Stimulated activated CD8-positive, alpha-beta memory T cell treated with anti-CD3 and anti-CD28 coated beads, Interleukin-12 subunit alpha, Interleukin-12 subunit beta, amount 100 ng/mL, for 24 hours (primary cell): Measurements from ENCODE around the gene MYO16.

Experiments
- DNase-seq: peaks from one replicate; pipeline ENCODE4 v3.0.0-alpha.2; 2020; ENCODE audit errors: extremely low read depth

Gene MYO16

GRCh38 chr13:109152311-109152820 lies 523.0 kb downstream of the MYO16 start:
- no peak for DNase-seq

DNA sequence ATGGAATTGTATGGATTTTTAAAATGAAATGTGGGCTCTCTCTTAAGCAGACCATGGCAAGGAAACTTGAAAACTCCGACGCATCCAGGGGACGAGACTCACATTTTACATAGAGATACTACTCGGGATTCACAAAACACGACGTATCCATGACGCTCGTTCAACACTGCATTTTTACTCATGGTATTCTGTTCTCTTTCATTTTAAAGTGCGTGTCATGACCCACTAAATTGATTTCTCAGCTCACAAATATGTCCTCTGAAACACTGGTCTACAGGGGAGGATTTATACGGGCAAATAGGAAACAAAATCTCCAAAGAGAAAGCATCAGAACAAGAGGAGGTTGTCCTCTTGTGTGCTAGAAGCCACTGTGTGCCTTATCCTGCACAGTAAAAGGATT lies 523.5 kb downstream of the MYO16 start:
- DNase-seq = no peak

- DNase-seq = no peak
Observed at GRCh38 chr13:109154146-109154545, 524.7 kb downstream of the MYO16 start.

- no peak for DNase-seq
Observed at GRCh38 chr13:109154546-109154945, 525.1 kb downstream of the MYO16 start.

DNA sequence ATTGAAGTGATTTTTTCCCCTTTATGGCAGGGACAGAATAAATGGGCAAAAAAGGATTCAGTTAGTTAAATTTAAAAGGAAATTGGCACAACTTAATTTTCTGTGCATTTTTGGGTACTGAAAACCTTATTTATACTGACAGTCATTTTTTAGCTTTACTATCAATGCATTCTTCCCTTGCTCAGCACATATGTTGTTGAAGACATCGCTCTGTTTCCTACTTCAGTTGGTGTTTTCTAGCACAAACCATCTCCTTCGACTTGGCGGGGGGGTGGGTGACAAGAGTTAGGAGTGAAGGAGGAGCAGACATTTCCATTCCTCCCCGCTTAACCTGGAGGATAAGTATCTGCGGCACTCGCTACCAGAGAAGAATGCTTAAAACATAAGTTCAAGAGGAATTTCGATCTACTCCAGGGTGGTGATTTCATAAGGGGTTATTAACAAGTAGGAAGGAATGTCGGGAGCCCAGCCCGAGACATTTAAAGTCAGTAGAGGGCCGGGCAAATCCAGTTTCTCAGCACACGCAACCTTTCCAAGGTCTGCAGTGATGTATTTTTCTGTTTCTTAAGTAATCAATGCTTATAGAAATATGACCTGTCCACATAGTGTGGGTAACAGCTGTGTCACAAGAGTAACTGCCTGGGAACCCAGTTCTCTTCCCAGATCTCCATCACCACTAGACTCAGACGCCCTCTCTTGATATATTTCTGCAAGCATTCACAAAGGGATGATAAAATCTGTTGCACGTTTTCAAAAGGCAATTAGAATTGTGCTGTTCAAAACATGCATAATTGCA lies 525.8 kb downstream of the MYO16 start:
- no peak for DNase-seq

DNA sequence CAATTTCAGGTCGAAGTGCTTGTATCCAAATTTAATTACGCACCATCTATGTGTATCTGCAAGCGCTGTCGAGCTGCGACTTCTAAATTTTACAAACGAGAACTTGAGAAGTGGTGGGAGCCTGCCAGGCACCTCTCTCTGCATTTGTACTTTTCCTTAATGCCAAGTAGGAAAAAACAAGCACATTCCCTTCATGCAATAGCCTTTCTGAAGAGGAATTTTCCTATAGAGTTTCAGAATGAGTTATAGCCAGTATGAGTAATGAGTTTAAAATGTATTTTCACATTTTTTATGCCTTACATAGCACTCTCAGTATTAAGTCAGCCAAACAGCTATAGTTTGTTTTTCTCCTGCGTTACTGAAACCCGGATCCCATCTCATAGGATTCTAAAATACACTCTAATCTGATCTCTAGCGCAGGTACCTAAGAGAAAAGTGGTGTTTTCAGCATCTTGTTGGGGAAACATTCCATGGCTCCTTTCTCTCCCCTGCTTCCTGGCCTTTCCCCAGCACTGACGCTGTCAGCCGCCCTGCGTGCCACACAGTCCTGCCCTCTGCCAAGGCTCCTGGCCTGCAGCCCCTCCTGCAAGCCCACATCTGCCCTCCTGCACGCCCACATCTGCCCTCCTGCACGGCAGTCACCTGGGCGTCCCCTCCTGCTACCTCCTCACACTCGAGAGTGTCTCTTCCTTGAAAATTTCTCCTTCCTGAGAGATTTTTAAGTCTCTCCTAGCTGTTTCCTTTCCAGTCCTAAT lies 526.9 kb downstream of the MYO16 start:
- no peak for DNase-seq

GRCh38 chr13:109157275-109157674 lies 527.9 kb downstream of the MYO16 start:
- DNase-seq = no peak

GRCh38 chr13:109158383-109158782 lies 529.0 kb downstream of the MYO16 start:
- no peak for DNase-seq

- DNase-seq = no peak
Observed at GRCh38 chr13:109159650-109160309, 530.4 kb downstream of the MYO16 start.

GRCh38 chr13:109160357-109160756 lies 530.9 kb downstream of the MYO16 start:
- DNase-seq = no peak

GRCh38 chr13:109160887-109161669 lies 531.7 kb downstream of the MYO16 start:
- DNase-seq = no peak

DNA sequence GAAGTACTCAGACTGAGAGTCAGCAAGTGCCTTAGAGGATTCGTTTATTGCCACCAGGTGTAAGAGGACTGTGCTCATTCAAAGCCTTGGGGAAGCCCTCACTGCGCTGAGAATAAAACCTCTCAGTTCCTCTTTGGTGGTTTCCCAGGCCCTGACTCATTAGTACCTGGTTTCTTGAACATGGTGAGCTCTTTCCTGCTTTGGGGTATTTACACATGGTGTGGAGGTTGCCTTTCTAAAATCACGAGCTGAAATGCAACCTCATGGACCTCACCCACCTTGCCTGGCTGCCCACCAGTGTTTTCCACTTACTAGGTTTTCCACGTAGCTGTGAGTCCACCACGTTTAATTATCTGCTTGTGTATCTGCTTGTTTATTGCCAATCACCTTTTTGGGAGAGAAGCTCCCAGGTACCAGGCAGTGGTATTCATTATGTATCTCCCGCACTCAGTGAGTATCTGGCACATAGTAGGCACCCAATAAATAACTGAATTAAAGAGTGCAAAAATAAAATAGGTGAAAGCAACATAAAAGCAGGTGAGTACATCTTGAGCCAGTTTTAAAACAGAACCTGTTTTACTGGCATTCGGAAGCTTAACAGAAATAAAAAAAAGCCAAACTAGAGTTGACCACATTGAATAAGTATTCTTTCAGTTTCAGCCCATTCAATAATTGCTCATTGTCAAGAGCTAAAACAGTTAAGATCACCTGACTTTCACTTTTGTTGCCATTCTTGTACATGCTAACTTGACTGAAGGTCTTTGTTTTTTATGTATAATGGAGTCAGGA lies 533.0 kb downstream of the MYO16 start:
- no peak for DNase-seq

DNA sequence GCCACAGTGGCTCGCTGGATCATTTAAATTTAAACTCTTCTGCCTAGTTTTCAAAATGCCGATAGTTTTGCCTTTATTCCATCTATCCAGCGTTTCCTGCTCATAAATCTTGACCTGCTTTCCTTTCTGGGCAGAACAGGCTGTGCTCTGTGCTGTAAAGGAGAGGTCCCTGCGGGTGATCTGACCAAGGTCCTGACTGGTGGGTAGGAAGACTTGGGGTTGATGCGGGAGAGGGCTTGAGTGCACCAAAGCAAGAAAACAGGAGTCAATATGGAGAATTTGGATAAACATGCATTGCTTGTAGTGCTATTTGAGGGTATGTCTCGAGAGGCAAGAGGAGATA lies 533.6 kb downstream of the MYO16 start:
- no peak for DNase-seq

- no peak for DNase-seq
Observed at GRCh38 chr13:109165417-109165904, 536.0 kb downstream of the MYO16 start.

DNA sequence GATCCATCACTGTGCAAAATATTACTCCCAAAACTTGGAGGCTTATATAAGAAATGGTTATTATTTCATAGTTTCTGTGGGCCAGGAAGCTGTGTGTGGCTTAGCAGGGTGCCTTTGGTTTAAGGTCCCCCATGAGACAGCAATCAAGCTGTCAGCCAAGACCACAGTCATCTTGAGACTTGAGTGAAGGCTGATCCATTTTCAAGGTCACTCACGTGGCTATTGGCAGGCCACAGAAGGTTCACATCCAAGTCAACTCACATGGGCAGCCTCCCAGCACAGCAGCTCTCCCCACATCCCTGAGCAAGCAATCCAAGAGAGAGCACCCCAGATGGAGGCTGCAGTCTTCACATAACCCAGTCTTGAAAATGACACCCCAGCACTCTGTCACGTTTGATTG lies 537.4 kb downstream of the MYO16 start:
- DNase-seq = no peak

DNA sequence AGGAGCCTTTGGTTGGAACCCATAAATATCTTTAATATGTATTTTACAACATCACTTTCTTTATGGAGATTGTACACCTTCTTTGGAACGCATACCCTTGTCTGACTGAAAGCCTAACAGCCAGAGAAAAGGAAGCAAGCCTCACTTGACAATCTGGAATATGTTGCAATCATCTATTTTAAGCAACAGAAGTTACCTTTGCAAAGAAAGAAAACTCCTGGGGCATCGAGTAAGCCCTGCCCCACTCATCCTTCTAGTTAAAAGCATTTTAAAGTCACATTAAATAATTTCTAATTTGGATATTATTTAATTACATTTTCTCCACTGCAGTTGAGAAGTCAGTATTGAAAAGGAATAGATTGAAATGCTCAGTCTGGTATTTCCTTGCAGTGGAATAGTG lies 542.7 kb downstream of the MYO16 start:
- no peak for DNase-seq

GRCh38 chr13:109175666-109176065 lies 546.3 kb downstream of the MYO16 start:
- DNase-seq = no peak

GRCh38 chr13:109180905-109181425 lies 551.6 kb downstream of the MYO16 start:
- DNase-seq = no peak

DNA sequence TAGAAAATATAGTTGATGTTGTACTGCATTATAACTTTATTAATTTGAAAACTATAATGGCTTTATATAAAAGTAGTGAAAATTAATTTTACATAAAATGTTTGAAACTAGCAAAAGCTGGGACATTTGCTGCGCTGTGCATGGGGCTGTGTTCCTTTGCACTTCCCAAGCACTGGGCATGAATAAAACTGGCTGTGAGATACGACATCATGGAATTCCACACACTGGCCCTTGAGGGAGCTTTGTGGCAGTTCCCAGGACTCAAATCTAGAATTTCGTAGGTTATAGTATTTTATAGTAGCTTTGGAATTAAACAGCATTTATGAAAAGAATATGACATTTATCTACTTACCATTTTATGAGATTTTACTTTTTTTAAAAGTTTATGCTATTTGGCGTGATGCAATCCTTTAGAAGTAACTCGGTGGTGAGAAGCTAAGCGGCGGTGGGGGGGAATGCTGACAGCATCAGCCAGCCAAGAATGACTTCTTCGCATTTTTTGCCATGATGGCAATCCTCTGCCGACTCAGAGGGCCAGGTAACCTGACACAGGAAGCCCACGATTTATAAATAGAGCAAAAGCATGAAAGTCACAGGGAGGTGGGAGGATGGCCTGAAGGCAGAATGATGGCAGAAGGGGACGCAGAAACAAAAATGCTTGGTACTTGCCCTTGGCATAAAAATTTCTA lies 553.5 kb downstream of the MYO16 start:
- DNase-seq = no peak

DNA sequence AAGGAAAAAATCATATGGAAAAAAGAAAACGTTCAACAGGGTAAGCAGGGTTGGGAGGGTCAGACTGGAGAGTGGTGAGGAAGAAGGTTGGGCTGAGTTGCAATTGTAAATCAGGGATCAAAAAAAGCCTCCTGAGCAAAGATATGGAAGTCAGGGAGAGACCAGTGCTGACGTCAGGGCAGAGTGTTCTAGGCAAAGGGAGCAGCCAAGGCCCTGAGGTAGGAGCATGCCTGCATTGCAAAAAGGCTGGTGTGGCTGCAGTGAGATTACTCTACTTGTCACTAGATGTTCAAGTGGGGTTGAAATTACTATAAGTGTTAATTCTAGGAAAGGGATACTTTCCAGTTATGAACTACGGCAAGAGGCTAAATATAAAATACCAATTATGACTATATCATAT lies 562.0 kb downstream of the MYO16 start:
- DNase-seq = no peak
